Measurements from ENCODE around the gene SFXN3. TPM values are rescaled to one million over a fixed set of nuclear protein-coding genes. Genes with fewer than 3 reads are reported as not detected.
A peak's percentile ranks its signal among the peaks of the same experiment; 100 is the strongest.

Gene SFXN3
- total RNA-seq, 1 donor from 2014 or later, result 16.1 TPM

DNA sequence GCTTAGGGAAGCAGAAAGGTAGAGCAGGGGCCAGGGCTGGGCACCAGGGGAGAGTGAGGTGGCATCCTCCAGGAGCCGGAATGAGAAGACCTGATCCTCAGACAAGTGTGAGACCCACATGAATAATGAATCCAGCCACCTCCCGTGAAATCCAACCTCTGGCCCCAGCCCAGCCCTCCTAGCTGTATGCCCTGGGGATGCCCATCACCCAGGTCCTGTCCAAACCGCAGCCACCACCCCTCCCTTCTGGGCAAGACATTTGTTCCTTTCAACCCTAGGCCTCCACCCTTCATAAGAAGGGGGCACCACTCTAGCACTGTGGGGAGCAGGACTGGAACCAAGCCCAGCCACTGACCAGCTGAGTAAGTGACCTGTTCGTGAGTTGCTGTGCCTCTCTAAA, 9.8 kb upstream of the SFXN3 start:
- no peaks in the 10 kb centered on the region for H3K36me3 ChIP-seq (ENCODE audit: control insufficient read depth, insufficient read depth, low read length)
- peaks cover 6% of the 10 kb centered on the region for H3K27me3 ChIP-seq (ENCODE audit: control insufficient read depth, insufficient read depth, low read length)
- no peak for DNase-seq (ENCODE audit: low read depth)
- no peak for FAIRE-seq
- TF ChIP-seq, protein P1, sequence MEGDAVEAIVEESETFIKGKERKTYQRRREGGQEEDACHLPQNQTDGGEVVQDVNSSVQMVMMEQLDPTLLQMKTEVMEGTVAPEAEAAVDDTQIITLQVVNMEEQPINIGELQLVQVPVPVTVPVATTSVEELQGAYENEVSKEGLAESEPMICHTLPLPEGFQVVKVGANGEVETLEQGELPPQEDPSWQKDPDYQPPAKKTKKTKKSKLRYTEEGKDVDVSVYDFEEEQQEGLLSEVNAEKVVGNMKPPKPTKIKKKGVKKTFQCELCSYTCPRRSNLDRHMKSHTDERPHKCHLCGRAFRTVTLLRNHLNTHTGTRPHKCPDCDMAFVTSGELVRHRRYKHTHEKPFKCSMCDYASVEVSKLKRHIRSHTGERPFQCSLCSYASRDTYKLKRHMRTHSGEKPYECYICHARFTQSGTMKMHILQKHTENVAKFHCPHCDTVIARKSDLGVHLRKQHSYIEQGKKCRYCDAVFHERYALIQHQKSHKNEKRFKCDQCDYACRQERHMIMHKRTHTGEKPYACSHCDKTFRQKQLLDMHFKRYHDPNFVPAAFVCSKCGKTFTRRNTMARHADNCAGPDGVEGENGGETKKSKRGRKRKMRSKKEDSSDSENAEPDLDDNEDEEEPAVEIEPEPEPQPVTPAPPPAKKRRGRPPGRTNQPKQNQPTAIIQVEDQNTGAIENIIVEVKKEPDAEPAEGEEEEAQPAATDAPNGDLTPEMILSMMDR (IDR thresholded peaks at IDR 0.05; ENCODE audit: insufficient read depth, low read length, severe bottlenecking), result no peak
- no peak overlapping the region for H3K4me3 ChIP-seq (ENCODE audit: low read depth, low read length)

DNA sequence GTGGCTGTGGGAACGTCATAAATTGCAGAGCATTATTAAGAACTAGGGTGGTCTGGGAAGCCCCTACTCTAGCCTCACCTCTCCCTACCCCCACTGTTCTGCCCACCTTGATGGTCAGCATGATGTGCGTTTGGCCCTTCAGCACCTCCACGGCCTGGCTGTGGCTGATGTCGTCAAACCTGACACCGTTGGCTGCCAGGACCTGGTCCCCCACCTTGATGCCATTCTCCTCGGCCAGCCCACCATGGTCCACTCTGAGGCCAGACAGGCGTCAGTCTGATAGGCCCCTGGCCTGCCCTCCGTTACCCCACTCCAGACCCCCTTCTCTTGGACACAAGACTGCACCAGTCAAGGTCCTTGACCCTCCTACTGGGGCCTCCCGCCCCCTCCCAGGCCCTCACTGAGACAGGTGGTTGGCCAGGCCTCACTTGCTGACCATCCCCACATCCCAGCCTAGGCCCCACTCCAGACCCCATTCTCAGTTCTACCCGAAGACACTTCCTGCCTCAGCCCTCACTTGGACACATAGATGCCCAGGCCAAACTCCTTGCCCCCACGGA, 9.3 kb upstream of the SFXN3 start:
- no peak for DNase-seq (ENCODE audit: low read depth)
- TF ChIP-seq, protein P1 (IDR thresholded peaks at IDR 0.05; ENCODE audit: insufficient read depth, low read length, severe bottlenecking), result no peak
- no peaks in the 10 kb centered on the region for H3K36me3 ChIP-seq (ENCODE audit: control insufficient read depth, insufficient read depth, low read length)
- FAIRE-seq, result no peak
- peaks cover 6% of the 10 kb centered on the region for H3K27me3 ChIP-seq (ENCODE audit: control insufficient read depth, insufficient read depth, low read length)
- no peak overlapping the region for H3K4me3 ChIP-seq (ENCODE audit: low read depth, low read length)

DNA sequence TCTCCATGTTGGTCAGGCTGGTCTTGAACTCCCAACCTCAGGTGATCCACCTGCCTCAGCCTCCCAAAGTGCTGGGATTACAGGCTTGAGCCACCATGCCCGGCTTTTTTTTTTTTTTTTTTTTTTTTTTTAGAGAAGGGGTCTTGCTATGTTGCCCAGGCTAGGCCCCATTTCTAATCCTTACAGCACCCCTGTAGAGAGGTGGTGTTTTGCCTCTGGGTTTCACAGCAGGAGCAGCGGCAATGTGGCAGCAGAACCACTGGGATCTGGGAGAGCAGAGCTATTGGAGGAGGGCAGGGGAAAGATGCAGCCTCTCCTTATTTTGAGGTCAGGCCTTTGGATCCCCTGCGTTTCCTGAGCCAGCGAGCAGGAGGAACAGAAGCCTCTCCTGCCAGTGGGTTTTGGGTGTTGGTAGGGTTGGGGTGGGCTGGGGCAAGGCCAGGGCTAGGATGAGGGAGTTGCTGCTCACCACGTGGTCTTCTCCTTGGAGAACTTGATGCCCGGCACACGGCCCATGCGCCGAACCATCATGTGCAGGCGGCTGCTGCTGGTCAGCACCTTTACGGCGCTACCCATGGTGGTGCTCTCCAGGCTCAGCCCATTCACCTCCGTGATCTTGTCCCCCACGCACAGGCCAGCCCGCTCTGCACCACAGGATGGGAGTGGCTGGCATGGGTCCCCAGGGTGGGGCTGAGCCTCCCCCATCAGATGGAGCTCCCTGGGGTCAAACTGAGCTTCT, 7.9 kb upstream of the SFXN3 start:
- TF ChIP-seq, protein P1 (IDR thresholded peaks at IDR 0.05; ENCODE audit: insufficient read depth, low read length, severe bottlenecking), result no peak
- H3K36me3 ChIP-seq (ENCODE audit: control insufficient read depth, insufficient read depth, low read length), result no peaks in the 10 kb centered on the region
- no peak for DNase-seq (ENCODE audit: low read depth)
- H3K4me3 ChIP-seq (ENCODE audit: low read depth, low read length), result no peak overlapping the region
- H3K27me3 ChIP-seq (ENCODE audit: control insufficient read depth, insufficient read depth, low read length), result peaks cover 3% of the 10 kb centered on the region
- no peak for FAIRE-seq

- Histone ChIP-seq H3K27me3 (ENCODE audit: control insufficient read depth, insufficient read depth, low read length) (no peaks in the 10 kb centered on the region), H3K4me3 (ENCODE audit: low read depth, low read length) (no peak overlapping the region), H3K36me3 (ENCODE audit: control insufficient read depth, insufficient read depth, low read length) (no peaks in the 10 kb centered on the region)
- DNase-seq (ENCODE audit: low read depth) (no peak), FAIRE-seq (peak; percentile 50)
- TF ChIP-seq, protein P1 (IDR thresholded peaks at IDR 0.05; ENCODE audit: insufficient read depth, low read length, severe bottlenecking), result no peak
These were observed 3.8 kb upstream of the SFXN3 start for GRCh38 chr10:101027106-101027720.

- Histone ChIP-seq H3K4me3 (ENCODE audit: low read depth, low read length) (no peak overlapping the region), H3K36me3 (ENCODE audit: control insufficient read depth, insufficient read depth, low read length) (no peaks in the 10 kb centered on the region), H3K27me3 (ENCODE audit: control insufficient read depth, insufficient read depth, low read length) (no peaks in the 10 kb centered on the region)
- TF ChIP-seq, protein P1 (IDR thresholded peaks at IDR 0.05; ENCODE audit: insufficient read depth, low read length, severe bottlenecking), result no peak
- no peak for FAIRE-seq
- DNase-seq (ENCODE audit: low read depth), result no peak
These were observed 2.3 kb upstream of the SFXN3 start for GRCh38 chr10:101028446-101029337.

Data from bronchial epithelial cell (primary cell).